IMR-90 (cell line): ENCODE results near the gene DOCK4. TPM values are rescaled to one million over a fixed set of nuclear protein-coding genes. Genes with fewer than 3 reads are reported as not detected.

Experiments
- ATAC-seq: fragments of 200-7000 bp; cut with Tn5 transposase; 2 replicates; pipeline ENCODE4 v1.9.1; 2020; ENCODE audit warnings: low read depth, mild to moderate bottlenecking, moderate library complexity
- BruUV-seq: library from RNA; stranded (reverse); fragments of 400-500 nt; replicated peaks from 2 replicates; lab custom pipeline; 2021; lab: Mats Ljungman, UMichigan
- CTCF ChIA-PET: fragments of 300-600 bp; formaldehyde crosslinking; extraction: SDS; loops from one replicate; lab custom pipeline; 2021; ENCODE audit warnings: antibody characterized with exemption; lab: Yijun Ruan, JAX
- POLR2A ChIA-PET: fragments of 300-600 bp; sonication (Branson Sonifier 250); formaldehyde crosslinking; loops from one replicate; lab custom pipeline; 2022; ENCODE audit warnings: antibody characterized with exemption; ENCODE audit not compliant: unreplicated experiment; lab: Charles Lee
- DNase-seq: peaks from one replicate; pipeline ENCODE4 v3.0.0; 2013
- H2AFZ ChIP-seq: replicated peaks from 2 replicates; pipeline ENCODE3; 2013; ENCODE audit warnings: low read length, mild to moderate bottlenecking; ENCODE audit not compliant: poor library complexity
- H2AK5ac ChIP-seq: 2 replicates; pipeline ENCODE4 v1.6.1; 2013; ENCODE audit warnings: low read depth, low read length, inconsistent platforms
- H2AK9ac ChIP-seq: replicated peaks from 2 replicates; pipeline ENCODE3; 2013; ENCODE audit warnings: mild to moderate bottlenecking, low read depth, low read length, moderate library complexity; ENCODE audit not compliant: poor library complexity
- H2BK120ac ChIP-seq: 2 replicates; pipeline ENCODE4 v1.6.1; 2013; ENCODE audit warnings: low read depth, low read length, inconsistent platforms
- H2BK15ac ChIP-seq: 3 replicates; pipeline ENCODE4 v1.6.1; 2013; ENCODE audit warnings: low read depth, low read length, inconsistent platforms
- H2BK20ac ChIP-seq: 2 replicates; pipeline ENCODE4 v1.6.1; 2013; ENCODE audit warnings: low read depth, mild to moderate bottlenecking, inconsistent platforms, low read length, moderate library complexity
- H2BK5ac ChIP-seq: 2 replicates; pipeline ENCODE4 v1.6.1; 2013; ENCODE audit warnings: mild to moderate bottlenecking, low read depth, low read length, inconsistent platforms; ENCODE audit not compliant: poor library complexity, severe bottlenecking
- H3K14ac ChIP-seq: replicated peaks from 2 replicates; pipeline ENCODE4 v1.6.1; 2013; ENCODE audit warnings: low read depth, low read length, inconsistent platforms
- H3K18ac ChIP-seq: 2 replicates; pipeline ENCODE4 v1.6.1; 2013; ENCODE audit warnings: low read depth, low read length, control low read depth
- H3K23ac ChIP-seq: 2 replicates; pipeline ENCODE4 v1.6.1; 2013; ENCODE audit warnings: low read depth, low read length, inconsistent platforms
- H3K27ac ChIP-seq: 2 replicates; pipeline ENCODE4 v1.5.1; 2013; ENCODE audit warnings: mild to moderate bottlenecking, control low read depth, low read length; ENCODE audit not compliant: insufficient read depth
- H3K27me3 ChIP-seq: 2 replicates; pipeline ENCODE4 v1.6.1; 2013; ENCODE audit warnings: low read length; ENCODE audit not compliant: control insufficient read depth, insufficient read depth
- H3K36me3 ChIP-seq: 2 replicates; pipeline ENCODE4 v1.6.1; 2013; ENCODE audit warnings: low read length, mixed read lengths; ENCODE audit not compliant: control insufficient read depth, insufficient read depth
- H3K4ac ChIP-seq: 2 replicates; pipeline ENCODE4 v1.6.1; 2013; ENCODE audit warnings: low read depth, low read length, inconsistent platforms
- H3K4me1 ChIP-seq: 2 replicates; pipeline ENCODE4 v1.6.1; 2013; ENCODE audit warnings: low read length, mixed read lengths; ENCODE audit not compliant: control insufficient read depth, insufficient read depth
- H3K4me2 ChIP-seq: 2 replicates; pipeline ENCODE4 v1.6.1; 2013; ENCODE audit warnings: low read depth, mild to moderate bottlenecking, control low read depth, low read length, moderate library complexity
- H3K4me3 ChIP-seq: 2 replicates; pipeline ENCODE4 v1.5.1; 2013; ENCODE audit warnings: low read depth, mild to moderate bottlenecking, control low read depth, low read length, moderate library complexity; ENCODE audit not compliant: insufficient read depth
- H3K56ac ChIP-seq: 2 replicates; pipeline ENCODE4 v1.6.1; 2013; ENCODE audit warnings: low read length, inconsistent platforms; ENCODE audit not compliant: insufficient read depth; ENCODE audit errors: extremely low read depth
- H3K79me1 ChIP-seq, 2 experiments: 2 replicates each; pipeline ENCODE4 v1.6.1; 2013; ENCODE audit warnings: low read length in 2 of 2, inconsistent platforms in 1 of 2, low read depth in 1 of 2
- H3K9ac ChIP-seq: 2 replicates; pipeline ENCODE4 v1.6.1; 2013; ENCODE audit warnings: low read depth, low read length, control low read depth
- H3K9me1 ChIP-seq: 2 replicates; pipeline ENCODE4 v1.6.1; 2013; ENCODE audit warnings: low read length, inconsistent platforms; ENCODE audit not compliant: insufficient read depth
- H3K9me3 ChIP-seq: 2 replicates; pipeline ENCODE4 v1.6.1; 2013; ENCODE audit warnings: low read length; ENCODE audit not compliant: control insufficient read depth, insufficient read depth
- H4K20me1 ChIP-seq: 2 replicates; pipeline ENCODE4 v1.6.1; 2013; ENCODE audit warnings: low read length, inconsistent platforms; ENCODE audit not compliant: insufficient read depth
- H4K5ac ChIP-seq: 2 replicates; pipeline ENCODE4 v1.6.1; 2013; ENCODE audit warnings: mild to moderate bottlenecking, low read depth, low read length, control low read depth
- H4K8ac ChIP-seq, 2 experiments: 2 replicates each; pipeline ENCODE4 v1.6.1; 2013; ENCODE audit warnings: low read depth in 2 of 2, low read length in 2 of 2, control low read depth in 1 of 2, inconsistent platforms in 1 of 2
- H4K91ac ChIP-seq: 2 replicates; pipeline ENCODE4 v1.6.1; 2013; ENCODE audit warnings: low read depth, low read length, inconsistent platforms; ENCODE audit not compliant: insufficient read depth
- BHLHE40 ChIP-seq: fragments of 150-350 bp; IDR thresholded peaks from 2 replicates; pipeline ENCODE4 v1.6.1; 2016; ENCODE audit warnings: mild to moderate bottlenecking, low read depth, low read length
- CEBPB ChIP-seq: IDR thresholded peaks from 2 replicates; pipeline ENCODE4 v1.6.1; 2012; ENCODE audit warnings: low read depth, low read length, improper control_type of control experiment
- CHD1 ChIP-seq: IDR thresholded peaks from 2 replicates; pipeline ENCODE4 v1.6.1; 2012; ENCODE audit warnings: low read depth, low read length, improper control_type of control experiment
- FOS ChIP-seq: fragments of 150-350 bp; IDR thresholded peaks from 2 replicates; pipeline ENCODE4 v1.6.1; 2016; ENCODE audit warnings: low read depth, low read length
- MAFK ChIP-seq: IDR thresholded peaks from 2 replicates; pipeline ENCODE4 v1.6.1; 2012; ENCODE audit warnings: low read depth, low read length, improper control_type of control experiment
- MAZ ChIP-seq: IDR thresholded peaks from 2 replicates; pipeline ENCODE4 v1.6.1; 2012; ENCODE audit warnings: low read depth, mild to moderate bottlenecking, low read length, improper control_type of control experiment, moderate library complexity, borderline replicate concordance
- RAD21 ChIP-seq: IDR thresholded peaks from 2 replicates; pipeline ENCODE4 v1.6.1; 2012; ENCODE audit warnings: low read length, improper control_type of control experiment
- SMC3 ChIP-seq: fragments of 150-350 bp; IDR thresholded peaks from 2 replicates; pipeline ENCODE4 v1.6.1; 2016; ENCODE audit warnings: low read depth, mild to moderate bottlenecking, antibody characterized with exemption, low read length, moderate library complexity
- USF2 ChIP-seq: fragments of 150-350 bp; IDR thresholded peaks from 2 replicates; pipeline ENCODE4 v1.6.1; 2017; ENCODE audit warnings: mild to moderate bottlenecking, antibody characterized with exemption, low read length, low read depth
- WGBS, 2 experiments: methylation state at CpG; one replicate each; pipeline versions ENCODE4 v1.1.5 to v1.1.7; 2013; ENCODE audit warnings: missing lambda C conversion rate in 2 of 2; ENCODE audit not compliant: insufficient read length in 1 of 2; ENCODE audit errors: extremely low coverage in 2 of 2; 5-methylcytosine and 5-hydroxymethylcytosine counted together
- dilution Hi-C: fragments of 300-500 bp; cut with HindIII; formaldehyde crosslinking; loops from one replicate; pipeline ENCODE4 v1.14.3; 2018; ENCODE audit warnings: low sequenced_read_pairs; ENCODE audit not compliant: unreplicated experiment
- in situ Hi-C: fragments of 300-500 bp; cut with MboI; formaldehyde crosslinking; loops from 3 replicates; pipeline ENCODE4 v1.14.3; 2019; ENCODE audit warnings: low sequenced_read_pairs, inconsistent platforms, mixed read lengths
- intact Hi-C: fragments of 100-400 bp; cut with micrococcal nuclease; formaldehyde crosslinking; loops from 2 replicates; pipeline ENCODE4 v1.10.0; 2022
- polyA plus RNA-seq, 3 experiments: library from polyadenylated mRNA; depleted of rRNA; stranded (reverse); fragments of >200 nt; gene quantifications; 2 replicates each; pipeline ENCODE4 v1.2.3, GENCODE V29; 2012; ENCODE audit warnings: low replicate concordance in 1 of 3
- total RNA-seq: library from RNA; depleted of rRNA; stranded (reverse); fragments of >200 nt; gene quantifications from 2 replicates; pipeline ENCODE4 v1.2.3, GENCODE V29; 2012

DOCK4 gene
- total and polyA plus RNA-seq, 2 of the 4 experiments (the other 2 are of a cell fraction) = 4.4 to 12.2 TPM

- no peak overlapping the region for H3K4me3 ChIP-seq
- DNase-seq (no peak), ATAC-seq (no peak)
- no peak overlapping the region for H4K91ac ChIP-seq
- no peak overlapping the region for H3K4ac ChIP-seq
- no peaks in the 10 kb centered on the region; the same call in 1 of the 2 replicates for H3K9me1 ChIP-seq
- H3K9ac ChIP-seq = no peak overlapping the region
- no peak overlapping the region for H2BK5ac ChIP-seq
- H2BK20ac ChIP-seq = no peak overlapping the region
- H4K20me1 ChIP-seq = no peaks in the 10 kb centered on the region
- H3K79me1 ChIP-seq = peaks cover 12 to 47% of the 10 kb centered on the region in 2 experiments
- intact Hi-C loops (no loop called here), dilution Hi-C loops (no loop called here), in situ Hi-C loops (no loop called here)
- H2AK9ac ChIP-seq = no peak overlapping the region
- no peak overlapping the region for H3K27ac ChIP-seq
- H2AFZ ChIP-seq = no peak overlapping the region
- H2BK15ac ChIP-seq = no peak overlapping the region
- H3K23ac ChIP-seq = no peak overlapping the region
- H3K27me3 ChIP-seq = no peaks in the 10 kb centered on the region
- no peak overlapping the region for H3K56ac ChIP-seq
- no peak for TF ChIP-seq CHD1
- no peak for TF ChIP-seq USF2
- TF ChIP-seq SMC3 = no peak
- no peak for TF ChIP-seq RAD21
- no peak for TF ChIP-seq BHLHE40
- TF ChIP-seq FOS = no peak
- no peak for TF ChIP-seq MAFK
- no peak for TF ChIP-seq MAZ
- TF ChIP-seq CEBPB = no peak
- no peaks in the 10 kb centered on the region for H3K36me3 ChIP-seq
- POLR2A ChIA-PET = no interaction called here
- WGBS, 2 experiments = no CpG with 5 or more reads among the region's 6 CpGs
- no peak overlapping the region for H3K18ac ChIP-seq
- H4K8ac ChIP-seq = no peak overlapping the region
- H2BK120ac ChIP-seq = no peak overlapping the region
- H3K4me2 ChIP-seq = no peak overlapping the region
- peaks cover 3% of the 10 kb centered on the region; the same call in 1 of the 2 replicates for H3K4me1 ChIP-seq
- H2AK5ac ChIP-seq = no peak overlapping the region
- CTCF ChIA-PET = no interaction called here
- BruUV-seq = no TSS peak
- 0 out of 2 replicates have a peak, but pooled peaks cover 2% of the 10 kb centered on the region for H3K9me3 ChIP-seq
- no peak overlapping the region for H4K5ac ChIP-seq
- H3K14ac ChIP-seq = no peak overlapping the region
These were observed 8.9 kb downstream of the DOCK4 start for GRCh38 chr7:112197322-112197721.
